Transverse colon (tissue), 4 donors: ENCODE results near the gene OR8B8. TPM values are rescaled to one million over a fixed set of nuclear protein-coding genes. Genes with fewer than 3 reads are reported as not detected.
"Not testable (repeated sequence)": the region's sequence is repeated elsewhere in the genome, so short reads cannot be mapped to it uniquely, and the experiment has no call there.

ENCODE experiments used
- DNase-seq: peaks from one replicate; pipeline ENCODE4 v3.0.0-alpha.2; 2019
- H3K27ac ChIP-seq, 4 donors: fragments of 200-600 bp; sonication (generic); 2 replicates each; pipeline ENCODE4 v1.5.1; 2016 to 2018; ENCODE audit warnings: inconsistent platforms in 4 of 4
- H3K27me3 ChIP-seq: fragments of 200-600 bp; sonication (generic); 2 replicates; pipeline ENCODE4 v1.5.1; 2017; ENCODE audit warnings: inconsistent platforms
- H3K36me3 ChIP-seq, 4 donors: fragments of 200-600 bp; sonication (generic); 2 replicates each; pipeline ENCODE4 v1.5.1; 2017 to 2019; ENCODE audit warnings: inconsistent platforms in 4 of 4
- H3K4me1 ChIP-seq, 4 donors: fragments of 200-600 bp; sonication (generic); 2 replicates each; pipeline ENCODE4 v1.5.1; 2017 to 2020; ENCODE audit warnings: inconsistent platforms in 4 of 4
- H3K4me3 ChIP-seq, 4 donors: fragments of 200-600 bp; sonication (generic); 1 replicate in 1 of 4; 2 replicates in 3 of 4; pipeline versions ENCODE4 v1.5.1 to v1.6.1; 2017 to 2019; ENCODE audit warnings: inconsistent platforms in 4 of 4
- H3K9me3 ChIP-seq, 2 donors: fragments of 200-600 bp; sonication (generic); 2 replicates each; pipeline ENCODE4 v1.5.1; 2017 to 2019; ENCODE audit warnings: inconsistent platforms in 2 of 2
- EP300 ChIP-seq: sonication (generic); formaldehyde crosslinking; IDR thresholded peaks from one replicate; pipeline ENCODE4 v1.6.1; 2017; ENCODE audit warnings: antibody characterized with exemption, low read depth
- POLR2A ChIP-seq: fragments of 450-650 bp; IDR thresholded peaks from one replicate; pipeline ENCODE4 v1.6.1; 2016; ENCODE audit warnings: antibody characterized with exemption, mild to moderate bottlenecking, moderate library complexity
- POLR2AphosphoS5 ChIP-seq, 3 donors: sonication (generic); formaldehyde crosslinking; IDR thresholded peaks; one replicate each; pipeline ENCODE4 v1.6.1; 2016; ENCODE audit warnings: antibody characterized with exemption in 3 of 3
- WGBS, 2 donors: methylation state at CpG; one replicate each; pipeline ENCODE4 v1.1.5; 2018; ENCODE audit warnings: low coverage in 1 of 2; 5-methylcytosine and 5-hydroxymethylcytosine counted together
- in situ Hi-C, 4 donors: fragments of 200-750 bp; cut with MboI; loops; one replicate each; pipeline versions ENCODE4 v1.15.0 to v1.15.1; 2017; ENCODE audit warnings: low sequenced_read_pairs in 3 of 4, low pct_ligation_motif_present in 1 of 4, low pct_unique_long_range_greater_than_20kb in 1 of 4
- intact Hi-C: fragments of 100-400 bp; cut with DNase I; formaldehyde crosslinking; loops from one replicate; pipeline ENCODE4 v1.15.1; 2023; ENCODE audit warnings: low total_unique reads
- total RNA-seq, 4 donors: library from RNA; depleted of rRNA; stranded (reverse); fragments of >200 nt; gene quantifications; one replicate each; pipeline ENCODE4 v1.1.0, GENCODE V29; 2016
- TF ChIP-seq, protein P1 (sequence below), 5 experiments: fragments of 200-600 bp in 3 of 5; fragments of 450-650 bp in 2 of 5; sonication (generic) in 3 of 5; IDR thresholded peaks; 1 replicate in 2 of 5; 2 replicates in 3 of 5; pipeline ENCODE4 v1.5.1; 2016 to 2017; ENCODE audit warnings: antibody characterized with exemption in 5 of 5, inconsistent platforms in 3 of 5, mild to moderate bottlenecking in 2 of 5, moderate library complexity in 1 of 5

The OR8B8 gene
- total RNA-seq, 4 donors from 2014 or later, result not detected

DNA sequence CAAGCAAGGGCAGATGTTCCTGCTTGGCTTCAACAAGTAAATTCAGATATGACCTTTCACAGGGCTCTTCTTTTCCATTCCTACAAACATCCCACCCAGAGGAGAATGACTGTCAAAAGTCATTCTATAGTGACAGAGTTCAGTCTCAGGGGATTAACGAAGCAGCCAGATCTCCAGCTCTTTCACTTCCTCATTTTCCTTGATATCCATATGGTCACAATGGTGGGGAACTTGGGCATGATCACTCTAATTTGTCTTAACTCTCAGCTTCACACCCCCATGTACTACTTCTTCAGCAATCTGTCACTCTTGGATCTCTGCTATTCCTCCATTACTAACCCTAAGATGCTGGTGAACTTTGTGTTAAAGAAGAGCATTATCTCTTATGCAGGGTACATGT lies 15.0 kb upstream of the OR8B8 start:
- intact Hi-C loops, result no loop called here
- TF ChIP-seq POLR2AphosphoS5 (IDR thresholded peaks at IDR 0.05), result no peak
- TF ChIP-seq, protein P1, sequence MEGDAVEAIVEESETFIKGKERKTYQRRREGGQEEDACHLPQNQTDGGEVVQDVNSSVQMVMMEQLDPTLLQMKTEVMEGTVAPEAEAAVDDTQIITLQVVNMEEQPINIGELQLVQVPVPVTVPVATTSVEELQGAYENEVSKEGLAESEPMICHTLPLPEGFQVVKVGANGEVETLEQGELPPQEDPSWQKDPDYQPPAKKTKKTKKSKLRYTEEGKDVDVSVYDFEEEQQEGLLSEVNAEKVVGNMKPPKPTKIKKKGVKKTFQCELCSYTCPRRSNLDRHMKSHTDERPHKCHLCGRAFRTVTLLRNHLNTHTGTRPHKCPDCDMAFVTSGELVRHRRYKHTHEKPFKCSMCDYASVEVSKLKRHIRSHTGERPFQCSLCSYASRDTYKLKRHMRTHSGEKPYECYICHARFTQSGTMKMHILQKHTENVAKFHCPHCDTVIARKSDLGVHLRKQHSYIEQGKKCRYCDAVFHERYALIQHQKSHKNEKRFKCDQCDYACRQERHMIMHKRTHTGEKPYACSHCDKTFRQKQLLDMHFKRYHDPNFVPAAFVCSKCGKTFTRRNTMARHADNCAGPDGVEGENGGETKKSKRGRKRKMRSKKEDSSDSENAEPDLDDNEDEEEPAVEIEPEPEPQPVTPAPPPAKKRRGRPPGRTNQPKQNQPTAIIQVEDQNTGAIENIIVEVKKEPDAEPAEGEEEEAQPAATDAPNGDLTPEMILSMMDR (IDR thresholded peaks at IDR 0.05), result no peak
- Histone ChIP-seq H3K27me3 (no peaks in the 10 kb centered on the region), H3K4me3 (no peak overlapping the region), H3K9me3 (no peaks in the 10 kb centered on the region), H3K27ac (no peak overlapping the region), H3K36me3 (no peaks in the 10 kb centered on the region), H3K4me1 (no peaks in the 10 kb centered on the region)
- 41 to 75% methylated on average over 1 of the region's 1 CpG for WGBS, 2 donors
- no peak for DNase-seq
- in situ Hi-C loops, result no loop called here

DNA sequence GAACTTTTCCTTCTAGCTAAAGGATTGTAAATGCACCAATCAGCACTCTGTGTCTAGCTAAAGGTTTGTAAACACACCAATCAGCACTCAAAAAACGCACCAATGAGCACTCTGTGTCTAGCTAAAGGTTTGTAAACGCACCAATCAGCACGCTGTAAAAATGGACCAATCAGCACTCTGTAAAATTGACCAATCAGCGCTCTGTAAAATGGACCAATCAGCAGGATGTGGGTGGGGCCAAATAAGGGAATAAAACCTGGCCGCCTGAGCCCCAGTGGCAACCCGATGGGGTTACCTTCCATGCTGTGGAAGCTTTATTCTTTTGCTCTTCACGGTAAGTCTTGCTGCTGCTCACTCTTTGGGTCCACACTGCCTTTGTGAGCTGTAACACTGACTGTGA lies 13.9 kb upstream of the OR8B8 start:
- intact Hi-C loops, result not testable (repeated sequence)
- WGBS, 2 donors, result 87% methylated on average over 7 of the region's 7 CpGs; no CpG with 5 or more reads in 1 of the 2 donors

DNA sequence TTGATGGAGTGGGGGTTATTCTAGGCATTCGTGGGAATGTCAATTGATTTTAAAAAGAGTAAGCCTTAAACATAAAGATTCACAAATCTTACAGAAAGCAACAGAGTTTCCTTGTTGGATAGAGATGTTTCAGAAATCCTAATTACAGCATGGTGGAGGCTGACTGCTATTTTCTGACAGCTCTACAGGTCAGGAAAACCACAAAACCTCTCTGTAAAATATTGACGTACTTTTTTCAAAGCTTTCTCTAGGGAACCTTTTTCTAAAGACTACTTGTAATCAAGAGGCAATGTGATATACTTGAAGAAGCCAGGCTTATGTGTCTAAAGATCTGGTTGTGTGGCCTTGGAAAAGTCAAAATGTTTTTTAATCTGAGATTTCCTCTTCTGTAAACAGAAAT lies 9.1 kb upstream of the OR8B8 start:
- H3K36me3 ChIP-seq, result no peaks in the 10 kb centered on the region
- no peaks in the 10 kb centered on the region for H3K27me3 ChIP-seq
- no peak overlapping the region for H3K4me3 ChIP-seq
- DNase-seq, result no peak
- in situ Hi-C loops (no loop called here), intact Hi-C loops (no loop called here)
- H3K27ac ChIP-seq, result no peak overlapping the region
- WGBS, 2 donors, result 57 to 67% methylated on average over 2 of the region's 2 CpGs
- H3K4me1 ChIP-seq, result no peaks in the 10 kb centered on the region
- no peaks in the 10 kb centered on the region for H3K9me3 ChIP-seq
- TF ChIP-seq POLR2AphosphoS5 (IDR thresholded peaks at IDR 0.05) (no peak), EP300 (no peak), POLR2A (no peak)
- TF ChIP-seq, protein P1 (IDR thresholded peaks at IDR 0.05), result no peak

More for the DNA sequence above, 13.9 kb upstream of the OR8B8 start:
- H3K27me3 ChIP-seq, H3K4me1 ChIP-seq, H3K9me3 ChIP-seq, in situ Hi-C loops, H3K4me3 ChIP-seq, H3K27ac ChIP-seq, H3K36me3 ChIP-seq, DNase-seq: not testable (repeated sequence)

DNA sequence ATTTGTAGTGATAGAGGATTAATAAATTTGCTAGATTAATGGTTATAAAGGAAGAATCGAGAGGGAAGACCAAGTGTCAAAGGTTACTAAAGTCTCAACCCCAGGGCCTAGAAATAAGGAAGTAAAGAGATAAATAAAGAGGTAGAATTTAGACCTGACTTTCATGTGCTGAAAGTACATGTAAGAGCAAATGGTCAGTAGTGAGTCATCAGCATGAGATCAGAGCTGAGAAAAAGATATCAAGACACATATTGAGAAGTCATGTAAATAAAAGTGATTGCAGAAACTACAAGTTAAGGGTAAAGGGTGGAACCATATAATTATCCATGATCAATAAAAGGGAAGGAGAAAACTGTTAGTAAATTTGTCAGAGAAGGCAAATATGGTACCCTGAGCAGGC lies 1.4 kb upstream of the OR8B8 start:
- intact Hi-C loops, result no loop called here
- WGBS, 2 donors, result 61 to 64% methylated on average over 1 of the region's 1 CpG
- H3K36me3 ChIP-seq, result no peaks in the 10 kb centered on the region
- in situ Hi-C loops, result no loop called here
- H3K4me1 ChIP-seq, result no peaks in the 10 kb centered on the region
- no peak overlapping the region for H3K4me3 ChIP-seq
- H3K27ac ChIP-seq, result no peak overlapping the region
- TF ChIP-seq POLR2A, result no peak
- TF ChIP-seq, protein P1 (IDR thresholded peaks at IDR 0.05), result no peak
- no peak for TF ChIP-seq POLR2AphosphoS5 (IDR thresholded peaks at IDR 0.05)
- no peak for TF ChIP-seq EP300
- no peak for DNase-seq
- no peaks in the 10 kb centered on the region for H3K27me3 ChIP-seq
- no peaks in the 10 kb centered on the region for H3K9me3 ChIP-seq

DNA sequence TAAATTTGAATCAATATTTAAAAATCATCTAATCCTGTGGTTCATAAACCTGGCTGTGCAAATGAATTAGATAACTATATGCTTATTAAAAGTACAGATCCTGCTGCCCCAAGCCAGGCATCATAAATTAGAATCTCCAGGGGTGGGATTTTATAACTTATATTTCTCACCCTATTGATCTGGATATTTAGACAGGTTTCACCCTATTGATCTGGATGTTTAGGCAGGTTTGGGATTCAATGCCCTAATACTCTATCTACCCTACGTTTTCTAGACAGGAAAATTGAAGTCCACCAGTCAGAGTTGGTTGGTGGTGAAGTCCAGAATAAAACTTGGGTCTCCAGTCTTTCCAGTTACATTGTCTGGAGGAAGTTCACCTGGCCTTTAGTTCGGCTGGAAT lies 2.6 kb downstream of the OR8B8 start:
- Histone ChIP-seq H3K4me3 (no peak overlapping the region), H3K27me3 (no peaks in the 10 kb centered on the region), H3K9me3 (no peaks in the 10 kb centered on the region), H3K4me1 (no peaks in the 10 kb centered on the region), H3K36me3 (no peaks in the 10 kb centered on the region), H3K27ac (no peak overlapping the region)
- in situ Hi-C loops (no loop called here), intact Hi-C loops (no loop called here)
- no peak for DNase-seq
- WGBS, 2 donors, result 54 to 61% methylated on average over 2 of the region's 2 CpGs
- TF ChIP-seq POLR2A (no peak), EP300 (no peak), POLR2AphosphoS5 (IDR thresholded peaks at IDR 0.05) (no peak)
- TF ChIP-seq, protein P1 (IDR thresholded peaks at IDR 0.05), result no peak
